Gastrocnemius medialis (tissue), 4 donors: ENCODE data around the gene CABCOCO1. TPM values are rescaled to one million over a fixed set of nuclear protein-coding genes. Genes with fewer than 3 reads are reported as not detected.
"Not testable (repeated sequence)": the region's sequence is repeated elsewhere in the genome, so short reads cannot be mapped to it uniquely, and the experiment has no call there.

ENCODE experiments used
- ATAC-seq, 2 donors: fragments of 150-250 bp; one replicate each; pipeline ENCODE4 v1.9.1; 2016
- DNase-seq, 2 donors: peaks; one replicate each; pipeline ENCODE4 v3.0.0-alpha.2; 2019
- H3K27ac ChIP-seq, 4 donors: fragments of 200-600 bp; sonication (generic); 1 replicate in 1 of 4; 2 replicates in 3 of 4; pipeline ENCODE4 v1.5.1; 2016 to 2018; ENCODE audit warnings: mild to moderate bottlenecking in 2 of 4, moderate library complexity in 1 of 4
- H3K27me3 ChIP-seq, 3 donors: fragments of 200-600 bp; sonication (generic) in 2 of 3; 1 replicate in 1 of 3; 2 replicates in 2 of 3; pipeline versions ENCODE4 v1.5.1 to v1.6.0; 2016 to 2019; ENCODE audit warnings: mild to moderate bottlenecking in 1 of 3, moderate library complexity in 1 of 3
- H3K36me3 ChIP-seq, 2 donors: fragments of 200-600 bp; sonication (generic) in 1 of 2; one replicate each; pipeline ENCODE4 v1.5.1; 2017 to 2018
- H3K4me1 ChIP-seq, 2 donors: fragments of 200-600 bp; sonication (generic) in 1 of 2; one replicate each; pipeline ENCODE4 v1.5.1; 2016 to 2017; ENCODE audit warnings: mild to moderate bottlenecking in 2 of 2
- H3K4me3 ChIP-seq, 4 donors: fragments of 200-600 bp; sonication (generic) in 3 of 4; 1 replicate in 1 of 4; 2 replicates in 3 of 4; pipeline ENCODE4 v1.5.1; 2016 to 2019; ENCODE audit warnings: mild to moderate bottlenecking in 2 of 4
- H3K9me3 ChIP-seq, 3 donors: fragments of 200-600 bp; sonication (generic) in 2 of 3; 1 replicate in 1 of 3; 2 replicates in 2 of 3; pipeline ENCODE4 v1.5.1; 2016 to 2019
- POLR2A ChIP-seq, 2 donors: fragments of 450-650 bp; IDR thresholded peaks; one replicate each; pipeline ENCODE4 v1.6.1; 2017; ENCODE audit warnings: antibody characterized with exemption in 2 of 2, mild to moderate bottlenecking in 2 of 2, moderate library complexity in 2 of 2
- in situ Hi-C, 4 donors: fragments of 200-750 bp; cut with MboI; loops; one replicate each; pipeline versions ENCODE4 v1.15.0 to v1.8.0; 2017; ENCODE audit warnings: low sequenced_read_pairs in 4 of 4
- intact Hi-C: fragments of 100-400 bp; cut with DNase I; formaldehyde crosslinking; loops from one replicate; pipeline ENCODE4 v1.15.1; 2023; ENCODE audit warnings: low total_unique reads
- total RNA-seq, 4 donors: library from RNA; depleted of rRNA; stranded (reverse); fragments of >200 nt; gene quantifications; one replicate each; pipeline versions ENCODE4 v1.1.0 to v1.2.3, GENCODE V29; 2016
- TF ChIP-seq, protein P1 (sequence below), 5 experiments: fragments of 450-650 bp in 3 of 5; fragments of 200-600 bp in 2 of 5; sonication (generic) in 2 of 5; IDR thresholded peaks in 4 of 5; conservative IDR thresholded peaks in 1 of 5; 1 replicate in 4 of 5; 2 replicates in 1 of 5; pipeline ENCODE4 v1.5.1; 2016 to 2019; ENCODE audit warnings: antibody characterized with exemption in 5 of 5, mild to moderate bottlenecking in 3 of 5, moderate library complexity in 3 of 5

Gene CABCOCO1
- total RNA-seq, 4 donors from 2014 or later = not detected

GRCh38 chr10:61708846-61709245, 46.1 kb downstream of the CABCOCO1 start:
- Histone ChIP-seq H3K9me3 (no peaks in the 10 kb centered on the region), H3K36me3 (no peaks in the 10 kb centered on the region), H3K4me1 (no peaks in the 10 kb centered on the region), H3K4me3 (no peak overlapping the region), H3K27me3 (no peaks in the 10 kb centered on the region), H3K27ac (no peak overlapping the region)
- DNase-seq (no peak), ATAC-seq (no peak)
- intact Hi-C loops (no loop called here), in situ Hi-C loops (no loop called here)
- no peak for TF ChIP-seq POLR2A (IDR thresholded peaks at IDR 0.05)
- TF ChIP-seq, protein P1, sequence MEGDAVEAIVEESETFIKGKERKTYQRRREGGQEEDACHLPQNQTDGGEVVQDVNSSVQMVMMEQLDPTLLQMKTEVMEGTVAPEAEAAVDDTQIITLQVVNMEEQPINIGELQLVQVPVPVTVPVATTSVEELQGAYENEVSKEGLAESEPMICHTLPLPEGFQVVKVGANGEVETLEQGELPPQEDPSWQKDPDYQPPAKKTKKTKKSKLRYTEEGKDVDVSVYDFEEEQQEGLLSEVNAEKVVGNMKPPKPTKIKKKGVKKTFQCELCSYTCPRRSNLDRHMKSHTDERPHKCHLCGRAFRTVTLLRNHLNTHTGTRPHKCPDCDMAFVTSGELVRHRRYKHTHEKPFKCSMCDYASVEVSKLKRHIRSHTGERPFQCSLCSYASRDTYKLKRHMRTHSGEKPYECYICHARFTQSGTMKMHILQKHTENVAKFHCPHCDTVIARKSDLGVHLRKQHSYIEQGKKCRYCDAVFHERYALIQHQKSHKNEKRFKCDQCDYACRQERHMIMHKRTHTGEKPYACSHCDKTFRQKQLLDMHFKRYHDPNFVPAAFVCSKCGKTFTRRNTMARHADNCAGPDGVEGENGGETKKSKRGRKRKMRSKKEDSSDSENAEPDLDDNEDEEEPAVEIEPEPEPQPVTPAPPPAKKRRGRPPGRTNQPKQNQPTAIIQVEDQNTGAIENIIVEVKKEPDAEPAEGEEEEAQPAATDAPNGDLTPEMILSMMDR (IDR thresholded peaks at IDR 0.05 in 4 of 5, conservative IDR thresholded peaks at IDR 0.05 in 1 of 5) = no peak

GRCh38 chr10:61712105-61712504, 49.4 kb downstream of the CABCOCO1 start:
- DNase-seq, H3K27ac ChIP-seq, ATAC-seq, H3K4me3 ChIP-seq, H3K9me3 ChIP-seq, intact Hi-C loops, H3K4me1 ChIP-seq, H3K36me3 ChIP-seq, H3K27me3 ChIP-seq, in situ Hi-C loops: not testable (repeated sequence)

DNA sequence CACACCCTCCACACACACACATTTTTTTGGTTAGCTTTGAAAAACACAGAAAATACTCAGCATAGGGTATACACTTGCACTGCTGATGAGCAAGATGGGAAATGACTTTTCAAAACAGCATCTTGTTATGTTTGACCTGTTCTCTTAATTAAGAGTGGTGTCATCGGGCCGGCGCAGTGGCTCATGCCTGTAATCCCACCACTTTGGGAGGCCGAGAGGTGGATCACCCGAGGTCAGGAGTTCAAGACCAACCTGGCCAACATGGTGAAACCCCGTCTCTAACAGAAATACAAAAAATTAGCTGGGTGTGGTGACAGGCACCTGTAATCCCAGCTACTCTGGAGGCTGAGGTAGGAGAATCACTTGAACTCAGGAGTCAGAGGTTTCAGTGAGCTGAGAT, 56.7 kb downstream of the CABCOCO1 start:
- H3K27ac ChIP-seq, in situ Hi-C loops, H3K27me3 ChIP-seq, H3K9me3 ChIP-seq, H3K36me3 ChIP-seq, H3K4me3 ChIP-seq, intact Hi-C loops, ATAC-seq, DNase-seq, H3K4me1 ChIP-seq: not testable (repeated sequence)

DNA sequence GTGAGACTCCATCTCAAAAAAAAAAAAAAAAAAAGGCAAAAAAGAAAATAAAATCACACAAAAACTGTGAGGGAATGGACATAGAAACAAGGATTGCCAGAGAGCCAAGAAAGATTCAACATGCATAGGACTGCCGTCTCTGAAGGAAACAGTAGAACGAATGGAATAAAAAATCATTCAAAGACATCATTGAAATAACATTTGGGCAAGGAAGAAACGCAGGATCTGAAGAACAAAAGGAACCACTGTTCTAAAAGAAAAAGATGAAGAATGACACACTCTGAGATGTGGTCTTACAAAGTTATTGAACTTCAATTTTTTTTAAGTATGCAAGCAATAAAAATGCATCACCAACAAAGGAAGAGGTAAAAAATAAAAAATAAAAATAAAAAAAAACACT, 57.2 kb downstream of the CABCOCO1 start:
- in situ Hi-C loops = no loop called here
- no peak overlapping the region for H3K4me3 ChIP-seq
- DNase-seq (no peak), ATAC-seq (no peak)
- intact Hi-C loops = no loop called here
- H3K9me3 ChIP-seq = no peaks in the 10 kb centered on the region
- no peaks in the 10 kb centered on the region for H3K36me3 ChIP-seq
- no peak overlapping the region for H3K27ac ChIP-seq
- H3K27me3 ChIP-seq = no peaks in the 10 kb centered on the region
- TF ChIP-seq POLR2A (IDR thresholded peaks at IDR 0.05) = no peak
- TF ChIP-seq, protein P1 (IDR thresholded peaks at IDR 0.05 in 4 of 5, conservative IDR thresholded peaks at IDR 0.05 in 1 of 5) = no peak
- no peaks in the 10 kb centered on the region for H3K4me1 ChIP-seq

DNA sequence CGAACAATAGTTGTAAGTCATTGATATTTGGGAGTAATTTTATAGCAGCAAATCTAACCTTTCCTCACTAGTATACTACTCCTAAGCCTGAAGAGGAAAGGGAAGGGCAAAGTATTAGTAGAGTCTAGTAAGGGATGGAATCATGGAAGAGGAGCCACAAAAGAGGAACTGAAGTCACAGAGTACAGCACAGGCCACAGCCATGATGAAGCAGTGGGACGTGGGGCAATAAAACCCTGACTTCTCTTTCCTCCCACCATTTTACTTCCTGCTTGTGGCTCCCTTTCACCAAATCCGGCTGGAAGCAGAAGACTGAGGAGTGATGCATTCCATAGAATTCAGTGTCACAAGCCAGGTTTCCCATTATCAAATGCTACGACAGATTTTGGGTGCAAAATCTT, 58.7 kb downstream of the CABCOCO1 start:
- Histone ChIP-seq H3K36me3 (no peaks in the 10 kb centered on the region), H3K4me3 (no peak overlapping the region), H3K4me1 (no peaks in the 10 kb centered on the region), H3K9me3 (no peaks in the 10 kb centered on the region), H3K27ac (no peak overlapping the region), H3K27me3 (no peaks in the 10 kb centered on the region)
- TF ChIP-seq POLR2A (IDR thresholded peaks at IDR 0.05) = no peak
- TF ChIP-seq, protein P1 (IDR thresholded peaks at IDR 0.05 in 4 of 5, conservative IDR thresholded peaks at IDR 0.05 in 1 of 5) = no peak
- in situ Hi-C loops (no loop called here), intact Hi-C loops (no loop called here)
- DNase-seq (no peak), ATAC-seq (no peak)

DNA sequence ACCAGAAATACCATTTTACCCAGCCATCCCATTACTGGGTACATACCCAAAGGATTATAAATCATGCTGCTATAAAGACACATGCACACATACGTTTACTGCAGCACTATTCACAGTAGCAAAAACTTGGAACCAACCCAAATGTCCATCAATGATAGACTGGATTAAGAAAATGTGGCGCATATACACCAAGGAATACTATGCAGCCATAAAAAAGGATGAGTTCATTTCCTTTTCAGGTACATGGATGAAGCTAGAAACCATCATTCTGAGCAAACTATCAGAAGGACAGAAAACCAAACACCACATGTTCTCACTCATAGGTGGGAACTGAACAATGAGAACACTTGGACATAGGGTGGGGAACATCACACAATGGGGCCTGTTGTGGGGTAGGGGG, 62.5 kb downstream of the CABCOCO1 start:
- H3K4me1 ChIP-seq, intact Hi-C loops, H3K27ac ChIP-seq, H3K27me3 ChIP-seq, DNase-seq, H3K9me3 ChIP-seq, ATAC-seq, H3K36me3 ChIP-seq, H3K4me3 ChIP-seq: not testable (repeated sequence)
- in situ Hi-C loops = loop anchor here in 2 of 4 donors (25.0 kb wide), 1 partner anchor 588 kb away; no protein-coding TSS in a partner anchor
